Spleen (tissue), 7 donors: ENCODE results near the gene FAM83G.

ENCODE experiments used
- CTCF ChIP-seq, 11 experiments: fragments of 200-600 bp in 7 of 11; fragments of 450-650 bp in 4 of 11; sonication (generic) in 4 of 11; IDR thresholded peaks in 8 of 11; conservative IDR thresholded peaks in 3 of 11; 1 replicate in 7 of 11; 2 replicates in 4 of 11; pipeline versions ENCODE4 v1.4.0 to v1.8.0; 2016 to 2021; ENCODE audit warnings: antibody characterized with exemption in 11 of 11, inconsistent platforms in 4 of 11, mild to moderate bottlenecking in 1 of 11
- POLR2A ChIP-seq, 3 donors: fragments of 450-650 bp; IDR thresholded peaks; one replicate each; pipeline ENCODE4 v1.5.1; 2017; ENCODE audit warnings: antibody characterized with exemption in 3 of 3, mild to moderate bottlenecking in 1 of 3
- POLR2AphosphoS5 ChIP-seq, 3 donors: sonication (generic); formaldehyde crosslinking; IDR thresholded peaks; one replicate each; pipeline ENCODE4 v1.5.1; 2017; ENCODE audit warnings: antibody characterized with exemption in 3 of 3
- donor health status: DM: no; HTN: no; CAD: no; lungs with moderate emphysema.
- donor health status: DM: no; HTN: no; CAD: no.
- donor health status: DM: no; HTN: no; CAD: no.

- TF ChIP-seq CTCF (IDR thresholded peaks at IDR 0.05 in 8 of 11, conservative IDR thresholded peaks at IDR 0.05 in 3 of 11): no peak
- TF ChIP-seq POLR2AphosphoS5 (IDR thresholded peaks at IDR 0.05): no peak
- no peak for TF ChIP-seq POLR2A (IDR thresholded peaks at IDR 0.05)
Measured at GRCh38 chr17:18950346-18950745, 54.2 kb downstream of the FAM83G start.
